AG09309 (cell line): Measurements from ENCODE around the gene CEP70.

ENCODE experiments used
- DNase-seq: peaks from one replicate; pipeline ENCODE4 v3.0.0-alpha.2; 2010; ENCODE audit warnings: low read depth
- H3K4me3 ChIP-seq: 2 replicates; pipeline ENCODE4 v1.5.1; 2011; ENCODE audit warnings: mild to moderate bottlenecking, low read depth, low read length, moderate library complexity; ENCODE audit not compliant: control insufficient read depth
- TF ChIP-seq, protein P1 (sequence below): IDR thresholded peaks from 2 replicates; pipeline ENCODE4 v1.5.1; 2011; ENCODE audit warnings: mild to moderate bottlenecking, low read depth, low read length, inconsistent platforms; ENCODE audit not compliant: insufficient read depth, control insufficient read depth; ENCODE audit errors: missing control alignments

CEP70 gene

DNA sequence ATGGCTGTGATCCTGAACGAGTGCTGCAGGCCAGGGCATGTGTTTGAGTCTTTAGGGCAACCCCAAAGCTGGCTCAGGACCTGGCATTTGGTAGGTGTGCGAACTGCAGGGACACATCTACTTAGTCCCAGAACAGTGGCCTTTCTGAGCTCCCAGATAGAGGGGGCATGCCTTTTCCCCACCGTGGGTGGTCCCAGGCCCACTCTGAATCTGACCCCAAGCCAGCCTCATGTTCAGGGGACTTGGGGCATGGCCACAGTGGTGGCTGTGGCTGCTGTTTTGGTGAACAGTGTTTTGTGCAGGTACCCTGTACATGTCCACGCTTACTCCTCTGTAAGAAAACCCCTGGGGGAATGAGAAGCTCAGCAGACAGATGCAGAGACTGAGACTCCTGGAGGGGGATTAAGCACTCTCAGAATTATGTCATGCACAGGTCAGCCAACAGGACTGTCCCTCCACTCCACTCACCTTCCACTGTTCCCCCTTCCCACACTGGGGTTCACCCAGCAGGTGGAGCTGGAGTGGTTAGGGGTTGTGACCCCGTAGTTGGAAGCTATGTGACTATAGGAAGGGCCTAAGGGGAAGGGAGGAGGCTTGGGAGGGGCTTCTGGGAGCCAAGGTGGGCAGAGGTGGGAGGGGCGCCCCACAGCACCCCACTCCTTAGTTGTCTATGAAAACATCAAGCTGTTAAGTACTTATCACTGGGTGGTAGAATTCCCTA, 143.2 kb downstream of the CEP70 start:
- TF ChIP-seq, protein P1, sequence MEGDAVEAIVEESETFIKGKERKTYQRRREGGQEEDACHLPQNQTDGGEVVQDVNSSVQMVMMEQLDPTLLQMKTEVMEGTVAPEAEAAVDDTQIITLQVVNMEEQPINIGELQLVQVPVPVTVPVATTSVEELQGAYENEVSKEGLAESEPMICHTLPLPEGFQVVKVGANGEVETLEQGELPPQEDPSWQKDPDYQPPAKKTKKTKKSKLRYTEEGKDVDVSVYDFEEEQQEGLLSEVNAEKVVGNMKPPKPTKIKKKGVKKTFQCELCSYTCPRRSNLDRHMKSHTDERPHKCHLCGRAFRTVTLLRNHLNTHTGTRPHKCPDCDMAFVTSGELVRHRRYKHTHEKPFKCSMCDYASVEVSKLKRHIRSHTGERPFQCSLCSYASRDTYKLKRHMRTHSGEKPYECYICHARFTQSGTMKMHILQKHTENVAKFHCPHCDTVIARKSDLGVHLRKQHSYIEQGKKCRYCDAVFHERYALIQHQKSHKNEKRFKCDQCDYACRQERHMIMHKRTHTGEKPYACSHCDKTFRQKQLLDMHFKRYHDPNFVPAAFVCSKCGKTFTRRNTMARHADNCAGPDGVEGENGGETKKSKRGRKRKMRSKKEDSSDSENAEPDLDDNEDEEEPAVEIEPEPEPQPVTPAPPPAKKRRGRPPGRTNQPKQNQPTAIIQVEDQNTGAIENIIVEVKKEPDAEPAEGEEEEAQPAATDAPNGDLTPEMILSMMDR: no peak
- DNase-seq: no peak
- no peak overlapping the region for H3K4me3 ChIP-seq

DNA sequence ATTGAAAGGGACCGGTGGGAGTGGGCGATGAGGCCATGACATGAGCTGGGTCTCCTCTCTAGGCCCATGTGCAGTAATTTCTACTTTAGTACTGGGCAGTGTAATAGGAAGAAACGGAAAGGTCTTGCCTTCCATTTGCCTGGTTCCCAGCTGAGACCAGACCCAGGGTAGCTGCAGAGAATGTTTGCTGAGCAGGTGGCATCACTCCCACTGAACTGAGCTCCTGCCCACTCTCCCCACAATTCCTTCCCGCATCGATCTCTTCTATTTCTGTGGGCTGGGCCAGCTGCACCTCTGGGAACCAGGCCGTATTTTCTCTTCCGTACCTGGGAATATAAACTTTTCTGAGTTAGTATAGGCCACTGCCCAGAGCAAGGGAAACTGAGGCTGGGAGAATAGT, 143.9 kb downstream of the CEP70 start:
- DNase-seq: no peak
- no peak overlapping the region for H3K4me3 ChIP-seq
- TF ChIP-seq, protein P1: no peak

GRCh38 chr3:138449490-138449889, 144.6 kb downstream of the CEP70 start:
- TF ChIP-seq, protein P1: no peak
- no peak overlapping the region for H3K4me3 ChIP-seq

GRCh38 chr3:138448631-138449030, 145.4 kb downstream of the CEP70 start:
- DNase-seq: no peak
- H3K4me3 ChIP-seq: no peak overlapping the region
- TF ChIP-seq, protein P1: no peak

More at GRCh38 chr3:138449490-138449889, 144.6 kb downstream of the CEP70 start:
- DNase-seq: no peak

DNA sequence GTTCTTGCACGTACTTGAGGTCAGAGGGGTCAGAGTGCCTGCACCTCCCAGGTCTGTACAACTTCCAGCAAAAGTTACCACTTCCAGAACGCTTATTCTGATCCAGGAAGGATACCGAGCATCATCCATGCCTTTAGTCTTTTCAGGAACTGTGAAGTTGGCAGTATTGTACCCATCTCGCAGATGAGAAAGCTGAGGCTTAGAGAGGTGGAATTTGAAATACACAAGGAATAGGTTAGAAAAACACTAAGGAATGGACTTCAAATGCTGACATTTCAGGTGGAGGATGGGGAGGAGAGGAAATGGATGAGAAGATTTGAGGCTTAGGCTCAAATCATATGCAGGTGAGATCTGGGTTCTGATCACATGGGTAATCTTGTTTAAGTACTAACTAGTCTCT, 148.4 kb downstream of the CEP70 start:
- no peak for DNase-seq
- TF ChIP-seq, protein P1: no peak
- no peak overlapping the region for H3K4me3 ChIP-seq

GRCh38 chr3:138445236-138445635, 148.8 kb downstream of the CEP70 start:
- TF ChIP-seq, protein P1: no peak
- DNase-seq: no peak
- H3K4me3 ChIP-seq: no peak overlapping the region
